SK-N-SH treated with all-trans-retinoic acid at 6 μM for 48 hours (cell line): Measurements from ENCODE around the gene PIM3.
"Not testable (repeated sequence)": the region's sequence is repeated elsewhere in the genome, so short reads cannot be mapped to it uniquely, and the experiment has no call there.

ENCODE experiments used
- ATAC-seq: fragments of 200-7000 bp; cut with Tn5 transposase; 3 replicates; pipeline ENCODE4 v1.9.1; 2020; ENCODE audit warnings: mild to moderate bottlenecking, moderate library complexity
- GLIS3 ChIP-seq: fragments of 250-450 bp; sonication (Bioruptor Pico); IDR thresholded peaks from 2 replicates; pipeline ENCODE4 v1.5.0; 2020; ENCODE audit warnings: mild to moderate bottlenecking, moderate library complexity
- PPARA ChIP-seq: fragments of 250-450 bp; sonication (Bioruptor Pico); IDR thresholded peaks from 2 replicates; pipeline ENCODE4 v1.5.0; 2020; ENCODE audit warnings: mild to moderate bottlenecking, borderline replicate concordance
- RARB ChIP-seq: fragments of 250-450 bp; sonication (Bioruptor Pico); IDR thresholded peaks from 2 replicates; pipeline ENCODE4 v1.8.0; 2021; ENCODE audit warnings: mild to moderate bottlenecking, moderate library complexity
- TCF4 ChIP-seq: fragments of 250-450 bp; sonication (Bioruptor Pico); IDR thresholded peaks from 2 replicates; pipeline ENCODE4 v1.8.0; 2021; ENCODE audit warnings: mild to moderate bottlenecking, moderate library complexity, borderline replicate concordance
- TOX ChIP-seq: fragments of 250-450 bp; sonication (Bioruptor Pico); IDR thresholded peaks from 2 replicates; pipeline ENCODE4 v1.8.0; 2021; ENCODE audit warnings: mild to moderate bottlenecking, moderate library complexity, borderline replicate concordance
- ZC3H10 ChIP-seq: fragments of 250-450 bp; sonication (Bioruptor Pico); IDR thresholded peaks from 2 replicates; pipeline ENCODE4 v1.5.1; 2021; ENCODE audit warnings: mild to moderate bottlenecking, moderate library complexity
- ZFP3 ChIP-seq: fragments of 250-450 bp; sonication (Bioruptor Pico); IDR thresholded peaks from 2 replicates; pipeline ENCODE4 v1.5.0; 2020; ENCODE audit warnings: mild to moderate bottlenecking, moderate library complexity
- ZNF565 ChIP-seq: fragments of 450-650 bp; formaldehyde crosslinking; conservative IDR thresholded peaks from 2 replicates; pipeline ENCODE4 v1.5.0; 2020; ENCODE audit warnings: low read depth, mild to moderate bottlenecking, moderate library complexity
- ZNF8 ChIP-seq: fragments of 450-650 bp; formaldehyde crosslinking; IDR thresholded peaks from 2 replicates; pipeline ENCODE4 v1.5.0; 2020; ENCODE audit warnings: mild to moderate bottlenecking, moderate library complexity
- TF ChIP-seq, protein P1 (sequence below): fragments of 250-450 bp; sonication (Bioruptor Pico); IDR thresholded peaks from 2 replicates; pipeline ENCODE4 v1.5.1; 2020; ENCODE audit warnings: low read depth, mild to moderate bottlenecking, moderate library complexity
- TF ChIP-seq, protein P2 (sequence below): fragments of 250-450 bp; sonication (Bioruptor Pico); IDR thresholded peaks from 2 replicates; pipeline ENCODE4 v1.8.0; 2021; ENCODE audit warnings: low read depth, mild to moderate bottlenecking, moderate library complexity, borderline replicate concordance
- TF ChIP-seq, protein P3 (sequence below): fragments of 250-450 bp; sonication (Bioruptor Pico); IDR thresholded peaks from 2 replicates; pipeline ENCODE4 v1.5.0; 2020; ENCODE audit warnings: mild to moderate bottlenecking, moderate library complexity
- TF ChIP-seq, protein P4 (sequence below): fragments of 250-450 bp; sonication (Bioruptor Pico); IDR thresholded peaks from 2 replicates; pipeline ENCODE4 v1.8.0; 2020; ENCODE audit warnings: mild to moderate bottlenecking, moderate library complexity, borderline replicate concordance

The PIM3 gene

DNA sequence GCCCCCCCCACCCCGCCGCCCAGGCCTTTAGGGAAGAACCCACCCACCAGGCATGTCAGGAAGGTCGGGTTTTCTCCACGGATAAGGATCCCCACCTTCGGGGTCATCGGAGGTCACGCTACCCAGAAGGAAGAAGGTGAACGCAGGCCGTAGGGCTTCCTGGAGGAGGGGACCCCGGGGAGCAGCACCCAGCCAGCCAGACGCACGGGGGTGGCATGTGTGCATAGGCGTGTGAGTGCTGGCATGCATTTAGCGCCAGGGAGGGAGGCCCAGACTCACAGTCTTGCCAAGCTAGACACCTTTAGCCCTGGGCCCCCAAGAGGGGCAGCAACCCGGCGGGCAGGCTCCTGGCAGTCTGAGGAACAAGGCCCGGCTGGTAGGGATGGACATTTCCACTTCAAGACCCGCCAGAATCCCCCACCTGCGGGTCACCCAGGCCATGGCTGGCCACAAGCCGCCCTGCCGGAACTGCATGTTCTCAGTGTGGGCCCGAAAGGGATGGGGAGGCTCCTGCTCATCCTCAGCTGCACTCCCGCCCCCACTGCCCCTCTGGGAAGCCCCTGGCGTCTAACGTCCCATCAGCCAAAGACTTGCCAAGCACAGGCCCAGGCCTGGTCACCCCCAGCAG, 16.7 kb upstream of the PIM3 start:
- TF ChIP-seq ZFP3 (CRISPR knock-in tag) (no peak), GLIS3 (no peak), TOX (no peak), RARB (no peak), PPARA (CRISPR knock-in tag) (no peak), ZNF565 (no peak), TCF4 (CRISPR knock-in tag) (no peak), ZNF8 (CRISPR knock-in tag) (no peak)
- TF ChIP-seq, protein P1, sequence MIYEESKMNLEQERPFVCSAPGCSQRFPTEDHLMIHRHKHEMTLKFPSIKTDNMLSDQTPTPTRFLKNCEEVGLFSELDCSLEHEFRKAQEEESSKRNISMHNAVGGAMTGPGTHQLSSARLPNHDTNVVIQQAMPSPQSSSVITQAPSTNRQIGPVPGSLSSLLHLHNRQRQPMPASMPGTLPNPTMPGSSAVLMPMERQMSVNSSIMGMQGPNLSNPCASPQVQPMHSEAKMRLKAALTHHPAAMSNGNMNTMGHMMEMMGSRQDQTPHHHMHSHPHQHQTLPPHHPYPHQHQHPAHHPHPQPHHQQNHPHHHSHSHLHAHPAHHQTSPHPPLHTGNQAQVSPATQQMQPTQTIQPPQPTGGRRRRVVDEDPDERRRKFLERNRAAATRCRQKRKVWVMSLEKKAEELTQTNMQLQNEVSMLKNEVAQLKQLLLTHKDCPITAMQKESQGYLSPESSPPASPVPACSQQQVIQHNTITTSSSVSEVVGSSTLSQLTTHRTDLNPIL (CRISPR knock-in tag): no peak
- ATAC-seq: no peak

DNA sequence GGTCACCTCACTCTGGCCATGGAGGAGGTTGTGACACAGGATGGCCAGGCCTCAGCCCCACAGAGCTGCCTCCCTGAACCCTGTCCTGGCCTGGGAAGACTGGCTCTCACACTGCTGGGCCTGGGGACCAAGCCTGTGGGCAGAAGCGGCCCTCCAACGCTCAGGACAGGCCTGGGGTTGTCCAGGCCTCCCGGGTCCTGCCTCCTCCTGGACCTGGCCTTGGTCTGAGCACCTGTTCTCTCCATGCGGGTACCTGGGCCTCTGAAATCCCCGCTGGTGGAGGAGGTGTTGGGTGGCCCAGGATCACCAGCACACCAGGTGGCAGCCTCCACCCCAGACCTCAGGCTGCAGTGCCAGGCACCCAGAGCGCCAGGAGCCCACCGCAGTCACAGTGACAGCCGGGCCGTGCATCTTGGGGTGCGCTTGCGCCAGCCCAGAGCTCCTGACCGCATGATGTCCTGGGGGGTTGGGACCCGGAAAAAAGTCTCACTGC, 16.1 kb upstream of the PIM3 start:
- ATAC-seq: no peak; the same call in 2 of the 3 replicates
- TF ChIP-seq, protein P2, sequence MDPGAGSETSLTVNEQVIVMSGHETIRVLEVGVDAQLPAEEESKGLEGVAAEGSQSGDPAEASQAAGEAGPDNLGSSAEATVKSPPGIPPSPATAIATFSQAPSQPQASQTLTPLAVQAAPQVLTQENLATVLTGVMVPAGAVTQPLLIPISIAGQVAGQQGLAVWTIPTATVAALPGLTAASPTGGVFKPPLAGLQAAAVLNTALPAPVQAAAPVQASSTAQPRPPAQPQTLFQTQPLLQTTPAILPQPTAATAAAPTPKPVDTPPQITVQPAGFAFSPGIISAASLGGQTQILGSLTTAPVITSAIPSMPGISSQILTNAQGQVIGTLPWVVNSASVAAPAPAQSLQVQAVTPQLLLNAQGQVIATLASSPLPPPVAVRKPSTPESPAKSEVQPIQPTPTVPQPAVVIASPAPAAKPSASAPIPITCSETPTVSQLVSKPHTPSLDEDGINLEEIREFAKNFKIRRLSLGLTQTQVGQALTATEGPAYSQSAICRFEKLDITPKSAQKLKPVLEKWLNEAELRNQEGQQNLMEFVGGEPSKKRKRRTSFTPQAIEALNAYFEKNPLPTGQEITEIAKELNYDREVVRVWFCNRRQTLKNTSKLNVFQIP (CRISPR knock-in tag): no peak

DNA sequence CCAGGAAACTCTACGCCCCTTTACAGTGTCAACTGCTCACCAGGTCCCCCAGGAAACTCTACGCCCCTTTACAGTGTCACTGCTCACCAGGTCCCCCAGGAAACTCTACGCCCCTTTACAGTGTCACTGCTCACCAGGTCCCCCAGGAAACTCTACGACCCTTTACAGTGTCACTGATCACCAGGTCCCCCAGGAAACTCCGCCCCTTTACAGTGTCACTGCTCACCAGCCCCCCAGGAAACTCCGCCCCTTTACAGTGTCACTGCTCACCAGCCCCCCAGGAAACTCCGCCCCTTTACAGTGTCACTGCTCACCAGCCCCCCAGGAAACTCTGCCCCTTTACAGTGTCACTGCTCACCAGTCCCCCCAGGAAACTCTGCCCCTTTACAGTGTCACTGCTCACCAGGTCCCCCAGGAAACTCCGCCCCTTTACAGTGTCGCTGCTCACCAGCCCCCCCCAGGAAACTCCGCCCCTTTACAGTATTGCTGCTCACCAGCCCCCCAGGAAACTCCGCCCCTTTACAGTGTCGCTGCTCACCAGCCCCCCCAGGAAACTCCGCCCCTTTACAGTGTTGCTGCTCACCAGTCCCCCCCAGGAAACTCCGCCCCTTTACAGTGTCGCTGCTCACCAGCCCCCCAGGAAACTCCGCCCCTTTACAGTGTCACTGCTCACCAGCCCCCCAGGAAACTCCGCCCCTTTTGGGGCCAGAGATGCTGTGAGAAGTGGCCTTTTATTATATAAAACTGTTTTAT, 15.4 kb upstream of the PIM3 start:
- not testable (repeated sequence) for ATAC-seq

DNA sequence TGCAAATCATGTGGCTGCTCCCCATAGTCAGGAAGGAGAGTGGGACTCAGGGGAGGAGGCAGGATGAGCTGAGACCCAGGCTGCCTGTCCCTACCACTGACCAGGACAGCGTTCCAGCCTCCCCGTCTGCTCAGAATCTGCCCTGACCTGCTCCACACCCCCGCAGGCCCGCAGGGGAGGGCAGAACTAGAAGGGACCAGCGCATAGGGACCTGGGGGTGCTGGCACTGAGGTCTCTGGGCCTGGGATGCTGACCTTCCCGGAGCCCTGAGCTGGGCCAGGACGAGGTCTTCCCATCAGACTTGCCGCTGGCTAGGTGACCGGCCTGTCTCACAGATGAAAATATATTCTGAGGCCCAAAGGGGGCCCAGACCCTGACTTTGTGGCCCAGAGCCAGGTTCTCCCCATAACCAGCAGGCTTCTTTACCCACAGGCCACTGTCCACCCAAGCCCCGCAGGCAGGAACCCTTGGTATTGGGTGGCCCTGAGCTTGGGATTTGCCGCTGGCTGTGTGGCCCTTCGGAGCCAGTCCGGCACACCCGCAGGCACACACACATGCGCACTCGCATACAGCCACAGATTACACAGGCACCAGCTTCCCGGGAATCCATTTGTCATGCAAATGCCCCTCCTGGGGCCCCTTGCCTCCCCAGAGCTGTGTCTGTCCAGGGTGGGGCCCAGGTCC, 13.8 kb upstream of the PIM3 start:
- ATAC-seq: no peak
- TF ChIP-seq, protein P1 (CRISPR knock-in tag): no peak
- TF ChIP-seq TOX: no peak
- TF ChIP-seq ZNF8 (CRISPR knock-in tag): no peak
- no peak for TF ChIP-seq ZFP3 (CRISPR knock-in tag)
- TF ChIP-seq PPARA (CRISPR knock-in tag): no peak
- TF ChIP-seq RARB: no peak
- no peak for TF ChIP-seq ZNF565
- TF ChIP-seq, protein P3, sequence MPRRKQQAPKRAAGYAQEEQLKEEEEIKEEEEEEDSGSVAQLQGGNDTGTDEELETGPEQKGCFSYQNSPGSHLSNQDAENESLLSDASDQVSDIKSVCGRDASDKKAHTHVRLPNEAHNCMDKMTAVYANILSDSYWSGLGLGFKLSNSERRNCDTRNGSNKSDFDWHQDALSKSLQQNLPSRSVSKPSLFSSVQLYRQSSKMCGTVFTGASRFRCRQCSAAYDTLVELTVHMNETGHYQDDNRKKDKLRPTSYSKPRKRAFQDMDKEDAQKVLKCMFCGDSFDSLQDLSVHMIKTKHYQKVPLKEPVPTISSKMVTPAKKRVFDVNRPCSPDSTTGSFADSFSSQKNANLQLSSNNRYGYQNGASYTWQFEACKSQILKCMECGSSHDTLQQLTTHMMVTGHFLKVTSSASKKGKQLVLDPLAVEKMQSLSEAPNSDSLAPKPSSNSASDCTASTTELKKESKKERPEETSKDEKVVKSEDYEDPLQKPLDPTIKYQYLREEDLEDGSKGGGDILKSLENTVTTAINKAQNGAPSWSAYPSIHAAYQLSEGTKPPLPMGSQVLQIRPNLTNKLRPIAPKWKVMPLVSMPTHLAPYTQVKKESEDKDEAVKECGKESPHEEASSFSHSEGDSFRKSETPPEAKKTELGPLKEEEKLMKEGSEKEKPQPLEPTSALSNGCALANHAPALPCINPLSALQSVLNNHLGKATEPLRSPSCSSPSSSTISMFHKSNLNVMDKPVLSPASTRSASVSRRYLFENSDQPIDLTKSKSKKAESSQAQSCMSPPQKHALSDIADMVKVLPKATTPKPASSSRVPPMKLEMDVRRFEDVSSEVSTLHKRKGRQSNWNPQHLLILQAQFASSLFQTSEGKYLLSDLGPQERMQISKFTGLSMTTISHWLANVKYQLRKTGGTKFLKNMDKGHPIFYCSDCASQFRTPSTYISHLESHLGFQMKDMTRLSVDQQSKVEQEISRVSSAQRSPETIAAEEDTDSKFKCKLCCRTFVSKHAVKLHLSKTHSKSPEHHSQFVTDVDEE (CRISPR knock-in tag): no peak

DNA sequence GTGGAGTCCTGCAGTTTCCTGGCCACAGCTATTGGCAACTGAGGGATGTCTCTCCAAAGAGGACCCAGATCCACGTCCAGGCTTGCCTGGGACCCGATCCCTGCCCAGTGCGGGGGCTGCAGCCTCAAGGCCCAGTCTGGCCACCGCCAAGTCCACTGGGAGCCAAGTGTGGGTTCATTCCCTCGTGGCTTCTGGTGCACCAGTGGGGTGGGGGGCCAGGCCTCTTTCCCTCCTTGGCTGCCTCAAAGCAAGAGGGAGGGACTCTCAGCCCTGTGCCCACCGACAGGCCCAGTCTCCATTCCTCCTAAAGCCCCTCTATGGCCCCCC, 13.3 kb upstream of the PIM3 start:
- TF ChIP-seq, protein P4, sequence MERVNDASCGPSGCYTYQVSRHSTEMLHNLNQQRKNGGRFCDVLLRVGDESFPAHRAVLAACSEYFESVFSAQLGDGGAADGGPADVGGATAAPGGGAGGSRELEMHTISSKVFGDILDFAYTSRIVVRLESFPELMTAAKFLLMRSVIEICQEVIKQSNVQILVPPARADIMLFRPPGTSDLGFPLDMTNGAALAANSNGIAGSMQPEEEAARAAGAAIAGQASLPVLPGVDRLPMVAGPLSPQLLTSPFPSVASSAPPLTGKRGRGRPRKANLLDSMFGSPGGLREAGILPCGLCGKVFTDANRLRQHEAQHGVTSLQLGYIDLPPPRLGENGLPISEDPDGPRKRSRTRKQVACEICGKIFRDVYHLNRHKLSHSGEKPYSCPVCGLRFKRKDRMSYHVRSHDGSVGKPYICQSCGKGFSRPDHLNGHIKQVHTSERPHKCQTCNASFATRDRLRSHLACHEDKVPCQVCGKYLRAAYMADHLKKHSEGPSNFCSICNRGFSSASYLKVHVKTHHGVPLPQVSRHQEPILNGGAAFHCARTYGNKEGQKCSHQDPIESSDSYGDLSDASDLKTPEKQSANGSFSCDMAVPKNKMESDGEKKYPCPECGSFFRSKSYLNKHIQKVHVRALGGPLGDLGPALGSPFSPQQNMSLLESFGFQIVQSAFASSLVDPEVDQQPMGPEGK (CRISPR knock-in tag): no peak
- no peak for TF ChIP-seq ZC3H10 (CRISPR knock-in tag)
- no peak for ATAC-seq
